Dermis blood vessel endothelial cell (primary cell): Measurements from ENCODE around the gene BEND7. TPM values are rescaled to one million over a fixed set of nuclear protein-coding genes. Genes with fewer than 3 reads are reported as not detected.

Experiments
- DNase-seq: peaks from one replicate; pipeline ENCODE4 v3.0.0; 2010
- total RNA-seq: library from RNA; depleted of rRNA; stranded (reverse); fragments of >200 nt; gene quantifications from 2 replicates; pipeline ENCODE4 v1.2.3, GENCODE V29; 2014

Gene BEND7
- total RNA-seq, 1 donor from 2014 or later, result 15.3 TPM

DNA sequence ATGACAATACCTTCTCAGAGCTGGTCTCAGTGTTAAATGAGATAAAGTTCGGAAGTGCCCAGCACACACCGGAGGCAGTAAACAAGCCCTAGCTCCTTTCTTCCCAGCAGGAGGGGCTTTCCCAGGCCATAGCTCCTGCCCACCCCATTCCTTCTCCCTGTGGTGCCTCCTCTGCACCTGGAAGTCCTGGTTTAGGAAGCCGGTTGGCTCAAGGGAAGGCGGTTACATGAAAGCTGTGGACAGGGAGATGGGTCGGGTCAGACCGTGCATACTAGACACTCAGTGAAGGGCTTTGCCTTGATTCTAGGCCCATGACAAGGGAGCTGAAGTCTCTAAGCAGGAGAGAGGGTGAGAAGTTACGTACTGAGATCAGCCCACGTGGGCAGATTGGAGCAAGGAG lies 8.6 kb downstream of the BEND7 start:
- DNase-seq, result no peak

DNA sequence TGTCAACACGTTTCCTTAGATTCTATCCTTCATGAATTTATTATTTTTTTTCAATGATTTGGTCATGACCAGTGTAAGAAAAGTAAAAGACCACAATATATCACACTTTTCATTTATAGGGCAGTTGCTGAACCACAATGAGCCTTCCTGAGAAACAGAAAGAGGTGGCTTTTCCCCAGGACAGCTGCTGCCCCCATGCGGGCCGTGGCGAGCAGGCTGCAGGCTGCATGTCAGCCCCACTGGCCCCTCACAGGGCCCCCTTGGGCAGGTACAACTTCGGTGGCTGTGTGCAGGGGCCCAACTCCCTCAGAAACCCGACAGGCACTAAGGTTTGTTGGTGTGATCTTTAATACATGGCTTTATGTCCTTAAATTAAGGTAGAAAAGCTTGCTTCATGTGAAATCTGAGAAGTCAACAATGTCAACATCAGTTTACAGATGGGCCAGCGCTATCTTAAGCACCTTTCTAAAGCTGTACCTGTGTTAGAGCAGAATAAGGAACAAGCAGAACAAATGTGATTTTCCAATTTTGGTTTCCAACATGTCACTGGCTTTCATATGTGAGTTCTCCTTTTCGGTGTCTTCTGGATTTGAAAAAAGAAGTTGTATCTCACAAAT lies 10.6 kb downstream of the BEND7 start:
- DNase-seq, result peak; percentile 16

DNA sequence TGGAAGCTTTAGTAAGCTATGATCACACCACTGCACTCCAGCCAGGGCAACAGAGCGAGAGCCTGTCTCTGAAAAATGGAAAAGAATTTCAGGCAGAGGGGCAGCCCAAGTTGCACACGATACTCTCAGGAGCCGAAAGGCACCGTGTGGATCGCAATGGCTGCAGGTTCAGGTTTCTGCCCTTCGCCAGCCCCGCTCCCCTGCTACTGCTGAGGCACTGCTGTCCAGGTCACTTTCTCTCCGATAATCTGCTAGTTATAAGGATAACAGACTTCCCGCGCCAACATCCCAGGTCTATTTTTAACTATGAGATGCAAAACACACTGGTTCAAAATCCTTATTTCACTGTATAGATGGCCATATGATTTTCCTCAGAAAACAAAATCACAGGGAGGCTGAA lies 11.1 kb downstream of the BEND7 start:
- no peak for DNase-seq

DNA sequence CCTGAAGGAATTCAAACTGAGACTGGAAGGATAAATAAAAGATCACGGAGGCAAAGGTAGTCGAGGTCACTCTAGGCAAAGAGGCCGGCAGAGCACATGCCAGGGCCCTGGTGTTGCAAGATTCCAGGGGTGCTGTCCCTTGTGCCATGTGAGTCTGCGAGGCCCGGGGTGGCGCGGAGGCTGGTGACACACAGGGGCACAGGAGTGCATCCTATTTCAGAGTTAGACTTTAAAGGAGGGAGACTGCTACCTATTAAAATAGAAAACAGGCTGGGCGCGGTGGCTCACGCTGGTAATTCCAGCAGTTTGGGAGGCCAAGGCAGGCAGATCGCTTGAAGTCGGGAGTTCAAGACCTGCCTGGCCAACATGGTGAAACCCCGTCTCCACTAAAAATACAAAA lies 12.6 kb downstream of the BEND7 start:
- no peak for DNase-seq

DNA sequence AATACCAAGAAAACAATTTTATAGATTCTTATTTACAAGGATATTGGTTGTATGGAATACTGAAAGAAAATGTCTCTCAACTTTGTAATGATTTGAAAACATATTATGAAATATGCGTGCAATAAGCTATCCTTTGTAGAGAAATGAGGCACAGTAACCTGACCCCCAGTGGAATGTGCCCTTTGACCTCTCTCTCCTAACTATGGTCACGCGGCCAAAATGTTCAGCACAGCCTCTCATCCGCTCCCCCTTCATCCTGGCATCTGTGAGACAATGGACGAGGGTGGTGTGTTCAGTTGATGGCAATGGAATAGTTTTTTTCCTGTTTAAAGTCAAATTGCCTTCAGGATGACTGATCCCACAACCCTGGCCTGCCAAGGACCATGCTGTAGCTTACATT lies 13.3 kb downstream of the BEND7 start:
- no peak for DNase-seq

DNA sequence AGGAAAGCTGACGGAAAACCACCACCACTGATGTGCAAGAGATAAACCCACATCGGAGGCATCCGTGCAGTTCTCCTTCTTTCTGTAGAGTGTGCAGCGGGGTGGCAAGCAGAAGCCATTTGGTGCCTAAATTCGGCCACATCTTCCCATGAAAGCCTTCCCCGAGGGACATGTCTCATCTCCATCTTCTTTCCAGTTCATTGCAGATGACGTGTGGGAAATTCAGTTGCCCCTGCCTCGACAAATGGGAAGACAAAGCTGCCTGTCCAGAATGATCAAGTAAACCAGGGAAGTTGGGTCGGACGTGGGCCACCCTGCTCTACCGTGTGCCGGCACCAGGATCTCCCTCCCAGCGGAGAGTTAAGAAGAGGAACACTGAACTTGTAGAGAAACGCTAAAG lies 14.5 kb downstream of the BEND7 start:
- DNase-seq, result no peak

DNA sequence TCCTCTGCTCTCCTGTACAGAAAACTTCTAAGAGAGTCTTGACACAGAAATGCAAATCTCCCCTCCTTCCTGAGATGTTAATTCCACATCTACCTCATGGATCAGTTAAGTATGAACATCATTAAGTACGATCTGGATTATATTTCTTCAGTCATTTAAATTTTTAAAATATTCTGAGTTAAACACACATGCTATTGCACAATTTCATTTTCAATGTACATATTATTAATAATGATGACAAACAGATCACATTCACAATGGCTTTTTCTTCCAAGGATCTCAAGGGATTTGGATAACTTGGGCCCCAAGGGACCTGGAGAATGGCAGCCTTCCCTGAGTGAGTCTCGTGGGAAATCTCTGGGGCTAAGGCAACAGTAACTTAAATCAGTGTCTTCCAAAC lies 16.2 kb downstream of the BEND7 start:
- no peak for DNase-seq

DNA sequence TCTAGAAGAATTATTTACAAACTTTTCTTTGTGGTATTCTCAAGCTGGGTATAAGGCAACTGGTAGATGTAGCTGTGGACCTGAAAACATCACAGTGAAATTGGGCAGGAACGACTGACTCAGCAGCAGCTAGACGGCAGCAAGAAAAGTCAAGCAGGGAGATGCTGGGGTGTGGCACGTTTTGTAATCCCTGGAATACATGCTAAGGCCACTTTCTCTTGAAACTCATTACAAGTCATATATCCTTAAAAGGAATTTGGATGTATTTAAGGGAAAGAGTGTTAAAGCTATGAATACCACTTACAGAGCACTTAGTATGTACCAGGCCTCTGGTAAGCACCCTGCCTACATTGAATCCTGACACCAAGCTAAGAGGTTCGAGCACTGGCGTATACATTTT lies 17.4 kb downstream of the BEND7 start:
- no peak for DNase-seq

DNA sequence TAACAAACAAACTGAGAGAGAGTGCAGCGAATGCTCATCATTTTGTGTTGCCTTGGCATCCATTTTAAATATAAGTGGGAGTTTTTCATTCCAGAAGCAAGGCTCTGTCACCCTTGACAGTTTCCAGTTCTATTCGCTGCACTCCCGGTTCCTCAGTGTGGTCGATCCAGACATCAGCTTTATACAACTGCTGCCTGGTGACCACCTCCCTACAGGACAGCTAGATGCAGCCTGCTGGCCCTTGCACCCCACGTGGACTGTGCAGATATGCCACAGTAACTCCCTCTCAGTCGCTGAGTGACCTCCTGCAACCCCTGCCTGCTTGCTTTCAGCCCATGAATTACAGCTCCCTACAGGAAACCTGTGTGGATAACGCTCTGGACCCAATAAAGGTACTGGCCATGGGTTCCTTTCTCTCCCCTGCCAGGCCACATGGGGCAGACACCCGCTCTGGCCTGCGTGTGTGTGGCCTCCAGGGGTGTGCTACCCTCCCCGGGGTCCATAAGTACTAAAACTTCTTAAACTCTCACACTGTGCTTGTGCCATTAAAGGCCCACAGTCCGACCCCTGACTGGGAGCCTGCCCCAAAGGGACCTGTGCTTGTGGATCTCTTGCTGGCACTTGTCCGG lies 23.6 kb downstream of the BEND7 start:
- DNase-seq, result no peak

DNA sequence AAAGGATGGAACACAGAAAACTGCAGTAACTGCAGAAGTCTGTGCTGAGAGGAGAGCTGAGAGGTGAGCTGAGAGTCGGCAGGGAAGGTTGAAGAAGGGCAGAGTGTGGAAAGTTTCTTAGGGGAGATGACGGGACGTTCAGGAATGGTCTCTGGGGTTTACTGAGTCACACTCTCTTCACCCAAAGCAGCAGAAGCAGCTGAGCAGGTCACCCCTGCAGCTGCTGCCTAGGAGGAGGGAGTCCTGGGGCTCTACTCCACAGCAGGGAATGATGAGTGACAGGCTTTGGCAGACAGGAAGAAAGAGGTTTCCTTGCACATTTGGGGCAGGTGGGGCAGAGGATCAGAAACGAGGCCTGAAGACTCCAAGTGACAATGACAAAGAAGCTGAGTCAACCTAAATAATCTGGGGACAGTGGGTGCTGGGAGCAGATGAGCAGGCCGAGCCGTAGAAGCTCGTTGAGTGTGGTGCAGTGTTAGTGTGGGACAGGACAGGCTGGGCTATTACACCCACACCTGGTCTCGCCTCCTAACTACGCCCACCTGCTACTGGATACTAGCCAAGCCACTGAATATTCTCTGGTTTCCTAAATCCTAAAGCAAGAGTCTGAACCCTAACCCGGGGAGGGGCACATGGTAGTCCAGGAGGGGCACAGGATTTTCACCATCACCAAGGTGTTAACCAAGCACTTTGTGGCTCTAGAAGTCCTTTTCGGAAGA lies 24.9 kb downstream of the BEND7 start:
- no peak for DNase-seq

DNA sequence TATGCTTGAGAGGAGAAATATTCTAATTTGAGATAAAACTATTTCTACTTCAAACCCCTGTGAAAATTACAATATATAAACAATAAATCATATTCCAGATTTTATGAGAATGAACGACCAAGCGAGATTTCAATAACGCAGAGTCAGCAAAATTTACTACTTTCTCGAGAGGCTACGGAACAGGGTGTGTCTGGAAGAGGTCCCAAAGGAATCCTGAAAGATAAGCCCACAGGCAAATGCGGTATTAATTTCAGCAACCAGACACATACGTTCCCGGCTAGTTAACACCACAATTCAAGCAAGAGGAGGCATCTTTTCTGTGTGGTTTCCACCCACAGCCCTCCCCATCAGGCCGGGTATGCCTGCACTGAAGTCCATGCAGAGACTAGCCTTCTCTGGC lies 26.4 kb downstream of the BEND7 start:
- DNase-seq, result no peak

DNA sequence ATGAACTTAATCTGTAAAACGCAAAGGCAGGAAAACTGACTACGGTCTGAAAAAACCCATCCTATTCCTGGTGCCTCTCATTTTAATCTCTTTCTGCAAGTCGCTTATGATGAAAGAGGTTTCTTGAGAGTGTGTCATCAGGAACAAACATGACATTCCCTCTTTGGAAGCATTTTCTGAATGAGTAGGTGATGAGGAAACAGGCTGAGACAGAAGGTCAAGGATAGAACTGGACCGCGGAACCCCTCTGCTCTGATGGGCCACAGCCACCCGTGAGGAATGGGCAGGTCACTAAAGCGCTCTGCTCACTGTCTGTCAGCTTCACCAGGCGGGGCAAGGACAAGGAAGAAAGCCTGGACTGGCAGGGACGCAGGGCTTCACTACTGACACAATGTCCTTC lies 28.6 kb downstream of the BEND7 start:
- DNase-seq, result no peak

DNA sequence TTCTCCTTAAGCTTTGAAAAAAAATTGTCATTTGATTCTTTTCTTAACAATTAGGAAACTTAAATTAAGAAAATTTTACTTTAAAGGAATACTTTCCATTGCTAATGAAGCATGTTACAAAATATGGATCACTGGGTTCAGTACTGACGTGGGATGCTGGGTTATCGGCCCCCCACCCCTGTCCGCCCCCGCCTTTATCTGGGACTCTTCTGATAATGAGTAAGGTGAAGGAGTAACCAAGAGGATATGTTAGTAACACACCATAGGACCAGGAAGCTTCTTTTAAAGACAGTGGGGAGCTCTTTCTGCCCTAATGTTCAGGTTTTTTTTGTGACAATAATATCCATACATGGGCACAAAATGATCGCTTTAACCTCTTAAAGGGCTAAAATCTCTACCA lies 29.7 kb downstream of the BEND7 start:
- no peak for DNase-seq

DNA sequence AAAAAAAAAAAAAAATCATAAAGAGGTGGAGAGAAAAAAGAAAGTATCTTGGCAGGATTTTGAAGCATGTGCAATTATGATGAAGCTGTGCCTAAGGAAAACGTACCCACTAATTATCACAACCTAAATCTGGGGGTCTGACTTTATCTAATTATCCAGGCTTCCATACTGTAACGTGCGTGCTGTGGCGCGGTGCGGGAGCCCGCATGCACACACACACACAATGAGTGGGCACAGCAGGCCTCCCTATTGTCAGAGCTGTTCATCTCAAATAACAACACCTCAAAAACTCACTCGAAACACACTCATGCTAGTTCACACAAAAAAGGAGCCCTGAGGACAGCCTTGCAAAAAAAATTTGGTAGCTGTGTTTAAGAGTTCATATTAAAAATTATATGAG lies 31.9 kb downstream of the BEND7 start:
- DNase-seq, result no peak

DNA sequence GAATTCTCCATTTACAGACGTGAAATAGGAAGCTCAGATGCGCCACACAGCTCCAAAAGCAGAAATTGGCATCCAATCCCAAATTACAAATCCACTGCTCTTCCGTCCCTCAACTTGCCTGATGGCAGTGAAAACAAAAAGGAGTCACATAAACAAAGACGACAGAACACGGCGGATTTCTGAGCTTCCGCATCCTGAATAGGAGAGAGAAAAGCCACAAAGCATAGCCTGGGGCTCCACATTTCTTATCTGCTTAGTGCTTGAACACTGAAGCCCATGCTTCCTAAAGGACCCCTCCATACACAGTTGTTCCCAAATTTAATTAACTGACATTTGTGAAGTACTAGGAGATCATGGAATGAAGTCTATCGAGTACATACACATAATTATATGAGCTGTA lies 32.6 kb downstream of the BEND7 start:
- DNase-seq, result no peak

DNA sequence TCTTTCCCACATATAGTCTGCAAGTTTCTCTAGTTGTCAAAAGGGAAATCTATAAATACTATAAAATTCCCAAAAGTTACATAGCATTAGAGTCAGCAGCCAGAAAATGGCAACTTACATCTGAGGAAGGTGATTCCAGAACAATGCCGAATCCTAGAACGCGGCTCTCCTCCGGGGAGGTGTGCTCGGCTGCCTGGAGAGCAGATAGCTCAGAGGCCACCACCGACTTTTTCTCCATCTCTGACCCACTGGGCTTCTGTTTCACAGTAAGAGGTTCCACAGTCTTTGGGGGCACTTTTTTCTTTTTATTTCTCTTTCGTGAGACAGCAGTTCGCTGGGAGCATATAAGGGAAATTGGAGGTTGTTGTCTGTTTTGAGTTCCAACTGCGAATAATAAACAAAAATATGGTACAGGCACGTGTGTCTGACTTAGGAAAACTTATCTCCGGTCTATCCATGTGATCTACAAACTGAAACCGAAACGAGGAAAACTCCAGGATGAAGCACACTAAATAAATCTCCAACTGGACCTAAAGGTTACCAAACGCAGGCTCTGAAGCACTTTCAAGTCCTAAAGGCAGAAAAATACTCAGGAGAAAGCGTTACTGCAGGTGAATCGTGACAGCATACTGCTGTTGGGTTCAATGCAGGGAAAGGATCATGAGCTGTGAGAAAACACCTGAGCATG lies 36.2 kb downstream of the BEND7 start:
- no peak for DNase-seq

DNA sequence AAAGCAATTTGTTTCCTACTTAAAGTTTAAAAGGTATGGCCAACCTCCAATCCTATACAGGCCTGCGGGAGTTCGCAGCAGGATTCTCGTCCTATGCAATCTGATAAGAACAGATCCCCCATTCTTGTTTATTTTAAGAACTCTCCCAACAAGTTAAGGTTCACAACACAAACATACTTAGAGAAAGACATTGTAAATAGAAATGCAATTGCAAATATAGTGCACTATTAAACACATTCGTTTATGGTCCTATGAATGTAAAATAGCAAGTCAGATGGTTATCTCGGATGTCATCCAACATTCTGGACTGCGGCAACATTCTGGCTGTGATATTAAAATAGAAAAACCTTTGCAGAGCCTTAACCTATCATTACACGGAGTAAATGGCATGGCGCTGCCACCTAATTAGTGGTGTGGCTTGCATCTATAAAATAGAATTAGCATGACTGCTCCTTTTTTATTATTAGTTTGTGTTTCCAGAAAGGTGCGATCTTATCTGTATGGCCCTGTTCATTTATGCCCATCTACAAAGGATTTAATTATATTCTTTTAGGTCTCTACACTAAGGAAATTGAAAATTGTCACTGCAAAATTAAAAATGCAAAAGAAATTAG lies 37.0 kb downstream of the BEND7 start:
- no peak for DNase-seq

DNA sequence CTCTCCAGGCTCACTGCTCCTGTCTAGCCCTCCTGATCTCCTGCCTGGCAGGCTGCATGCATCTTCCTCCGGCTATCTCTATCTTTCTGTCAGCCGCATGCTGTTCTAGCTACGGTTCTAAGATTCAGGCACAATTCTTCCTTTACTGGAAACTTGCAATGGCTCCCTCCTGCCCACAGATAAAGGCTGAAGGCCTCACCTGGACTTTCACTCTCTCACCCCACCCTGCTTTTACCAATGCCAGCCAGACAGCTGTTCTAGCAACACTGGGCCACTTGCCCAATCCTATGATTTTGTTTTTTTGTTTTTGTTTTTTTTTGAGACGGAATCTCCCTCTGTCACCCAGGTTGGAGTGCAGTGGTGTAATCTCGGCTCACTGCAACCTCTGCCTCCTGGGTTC lies 38.3 kb downstream of the BEND7 start:
- no peak for DNase-seq

DNA sequence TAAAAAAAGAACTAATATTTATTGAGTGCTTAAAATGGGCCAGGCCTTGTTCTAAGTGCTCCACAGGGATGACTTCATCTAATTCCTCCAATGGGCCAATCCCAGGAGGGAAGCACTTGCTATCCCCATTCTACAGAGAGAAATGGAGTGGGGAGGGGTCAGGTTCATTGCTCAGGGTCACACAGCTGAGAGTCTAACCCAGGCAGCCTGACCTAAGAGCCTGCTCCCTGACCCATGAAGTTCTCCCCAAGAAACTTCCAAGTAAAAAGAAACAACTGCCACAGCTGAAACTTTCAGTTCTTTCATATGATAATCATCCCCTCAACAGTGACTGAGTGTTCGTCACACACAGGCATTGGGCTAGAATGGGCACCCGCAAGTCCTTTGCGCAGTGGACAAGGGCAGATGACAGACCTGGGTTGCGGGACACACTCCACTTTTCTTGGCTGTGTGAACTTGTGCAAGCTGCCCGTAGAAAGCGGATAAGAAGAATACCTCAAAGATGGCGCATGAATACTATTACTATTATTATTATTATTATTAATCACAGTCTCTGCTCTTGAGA lies 39.7 kb downstream of the BEND7 start:
- DNase-seq, result no peak

DNA sequence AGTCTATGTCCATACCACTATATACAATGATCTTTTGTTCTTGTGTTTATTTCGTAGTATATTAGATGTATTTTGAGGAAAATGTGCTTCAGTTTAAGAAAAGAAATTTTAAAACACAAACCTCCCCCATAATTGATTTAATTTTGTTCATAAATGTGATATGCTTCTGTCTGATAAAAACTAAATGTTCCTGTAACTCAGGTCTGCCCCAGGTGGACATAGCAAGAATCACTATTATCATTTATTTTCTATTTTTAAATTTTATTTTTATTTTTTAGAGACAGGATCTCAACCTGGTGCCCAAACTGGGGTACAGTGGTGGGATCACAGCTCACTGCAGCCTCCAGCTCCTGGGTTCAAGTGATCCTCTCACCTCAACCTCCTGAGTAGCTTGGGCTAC lies 43.2 kb downstream of the BEND7 start:
- DNase-seq, result peak; percentile 30

DNA sequence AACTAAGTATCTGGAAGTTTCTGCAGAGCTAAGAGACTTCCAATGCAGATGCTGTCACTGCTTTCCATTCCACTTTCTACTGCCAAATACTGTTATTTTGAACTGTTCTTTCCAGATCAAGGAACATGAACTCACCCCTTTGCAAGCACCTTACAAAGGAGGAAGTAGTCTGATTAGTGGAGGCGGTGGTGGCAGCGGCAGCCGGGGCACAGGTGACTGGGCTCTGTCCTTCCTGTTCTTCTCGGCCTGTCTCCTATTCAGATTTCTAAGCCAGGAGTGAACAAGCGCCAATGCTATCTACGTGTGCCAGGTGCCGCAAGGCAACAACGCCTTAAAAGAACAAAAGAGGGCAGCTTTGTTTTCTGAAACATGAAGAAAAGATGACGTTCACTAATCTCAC lies 44.9 kb downstream of the BEND7 start:
- no peak for DNase-seq

DNA sequence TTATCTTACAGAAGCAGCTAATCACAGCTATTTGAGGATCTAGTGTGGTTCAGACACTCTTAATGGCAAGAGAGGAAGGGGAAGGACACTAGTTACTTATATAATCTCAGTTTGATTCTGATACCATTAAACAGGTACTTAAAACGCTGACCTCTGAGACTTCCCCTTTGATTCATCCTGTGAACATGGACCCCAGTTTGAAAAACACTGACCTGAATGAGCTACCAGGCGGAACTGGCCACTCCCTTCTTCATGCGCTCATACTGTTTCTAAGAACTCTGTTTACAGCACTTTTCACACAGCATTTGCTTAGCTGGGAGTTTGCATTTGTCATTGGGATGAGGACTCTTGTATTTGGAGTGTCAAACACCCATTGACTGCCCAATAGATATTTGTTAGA lies 45.7 kb downstream of the BEND7 start:
- DNase-seq, result no peak

DNA sequence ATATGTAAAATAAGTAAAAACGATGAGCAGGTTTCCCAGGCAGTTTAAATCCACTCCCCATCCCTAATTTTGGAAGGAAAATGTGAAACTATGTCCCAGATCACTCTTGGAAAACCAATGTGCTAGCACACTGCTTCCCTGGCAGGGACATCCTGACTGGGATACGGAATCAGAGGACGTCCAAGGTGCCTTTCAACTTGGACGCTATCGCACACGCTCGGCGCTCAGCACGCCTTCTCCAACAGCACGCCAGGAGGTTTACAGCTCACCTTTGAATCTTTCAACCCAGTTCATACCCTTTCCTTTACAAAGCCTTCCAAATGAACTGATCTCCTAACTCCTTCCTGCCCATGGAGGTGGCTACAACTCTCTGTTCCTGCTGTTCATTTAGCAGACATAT lies 47.1 kb downstream of the BEND7 start:
- DNase-seq, result no peak
